ENCODE measurements around the gene ALDH7A1.

The ALDH7A1 gene

GRCh38 chr5:126514131-126514557, 80.9 kb downstream of the ALDH7A1 start:
- Histone ChIP-seq H3K9me3 (ENCODE audit: severe bottlenecking) (no peaks in the 10 kb centered on the region), H3K36me3 (no peaks in the 10 kb centered on the region), H3K27me3 (ENCODE audit: insufficient read depth, low read depth, severe bottlenecking) (no peaks in the 10 kb centered on the region), H3K27ac (no peak overlapping the region), H3K4me3 (ENCODE audit: low read depth, low read length) (no peak overlapping the region)
- DNase-seq, result no peak
- TF ChIP-seq CTCF (IDR thresholded peaks at IDR 0.05; ENCODE audit: low read depth, low read length), result no peak

- no peak overlapping the region for H3K27ac ChIP-seq
- no peak for TF ChIP-seq CTCF (IDR thresholded peaks at IDR 0.05; ENCODE audit: low read depth, low read length)
- no peaks in the 10 kb centered on the region for H3K36me3 ChIP-seq
- no peak for DNase-seq
- H3K4me3 ChIP-seq (ENCODE audit: low read depth, low read length), result no peak overlapping the region
- no peaks in the 10 kb centered on the region for H3K27me3 ChIP-seq (ENCODE audit: insufficient read depth, low read depth, severe bottlenecking)
- no peaks in the 10 kb centered on the region for H3K9me3 ChIP-seq (ENCODE audit: severe bottlenecking)
Measured at GRCh38 chr5:126513703-126514102, 81.3 kb downstream of the ALDH7A1 start.

GRCh38 chr5:126513302-126513701, 81.7 kb downstream of the ALDH7A1 start:
- Histone ChIP-seq H3K27me3 (ENCODE audit: insufficient read depth, low read depth, severe bottlenecking) (no peaks in the 10 kb centered on the region), H3K36me3 (no peaks in the 10 kb centered on the region), H3K27ac (no peak overlapping the region), H3K4me3 (ENCODE audit: low read depth, low read length) (no peak overlapping the region), H3K9me3 (ENCODE audit: severe bottlenecking) (no peaks in the 10 kb centered on the region)
- TF ChIP-seq CTCF (IDR thresholded peaks at IDR 0.05; ENCODE audit: low read depth, low read length), result no peak
- no peak for DNase-seq

- H3K27ac ChIP-seq, result no peak overlapping the region
- no peaks in the 10 kb centered on the region for H3K9me3 ChIP-seq (ENCODE audit: severe bottlenecking)
- no peak overlapping the region for H3K4me3 ChIP-seq (ENCODE audit: low read depth, low read length)
- no peaks in the 10 kb centered on the region for H3K36me3 ChIP-seq
- no peaks in the 10 kb centered on the region for H3K27me3 ChIP-seq (ENCODE audit: insufficient read depth, low read depth, severe bottlenecking)
- DNase-seq, result no peak
- TF ChIP-seq CTCF (IDR thresholded peaks at IDR 0.05; ENCODE audit: low read depth, low read length), result no peak
Measured at GRCh38 chr5:126512451-126512850, 82.6 kb downstream of the ALDH7A1 start.

- Histone ChIP-seq H3K4me3 (ENCODE audit: low read depth, low read length) (no peak overlapping the region), H3K36me3 (no peaks in the 10 kb centered on the region), H3K27ac (no peak overlapping the region), H3K27me3 (ENCODE audit: insufficient read depth, low read depth, severe bottlenecking) (no peaks in the 10 kb centered on the region), H3K9me3 (ENCODE audit: severe bottlenecking) (no peaks in the 10 kb centered on the region)
- TF ChIP-seq CTCF (IDR thresholded peaks at IDR 0.05; ENCODE audit: low read depth, low read length), result no peak
- no peak for DNase-seq
Measured at GRCh38 chr5:126511961-126512360, 83.1 kb downstream of the ALDH7A1 start.

- no peak overlapping the region for H3K4me3 ChIP-seq (ENCODE audit: low read depth, low read length)
- no peaks in the 10 kb centered on the region for H3K27me3 ChIP-seq (ENCODE audit: insufficient read depth, low read depth, severe bottlenecking)
- no peak for TF ChIP-seq CTCF (IDR thresholded peaks at IDR 0.05; ENCODE audit: low read depth, low read length)
- no peak overlapping the region for H3K27ac ChIP-seq
- no peaks in the 10 kb centered on the region for H3K36me3 ChIP-seq
- no peak for DNase-seq
- H3K9me3 ChIP-seq (ENCODE audit: severe bottlenecking), result no peaks in the 10 kb centered on the region
Measured at GRCh38 chr5:126509339-126509738, 85.7 kb downstream of the ALDH7A1 start.
